ENCODE results near the gene MYO1D. TPM values are rescaled to one million over a fixed set of nuclear protein-coding genes. Genes with fewer than 3 reads are reported as not detected.
"Not testable (repeated sequence)": the region's sequence is repeated elsewhere in the genome, so short reads cannot be mapped to it uniquely, and the experiment has no call there.

MYO1D gene
- total and polyA plus RNA-seq, 9 donors, result 20.9 to 62.2 (median 53.8) TPM

DNA sequence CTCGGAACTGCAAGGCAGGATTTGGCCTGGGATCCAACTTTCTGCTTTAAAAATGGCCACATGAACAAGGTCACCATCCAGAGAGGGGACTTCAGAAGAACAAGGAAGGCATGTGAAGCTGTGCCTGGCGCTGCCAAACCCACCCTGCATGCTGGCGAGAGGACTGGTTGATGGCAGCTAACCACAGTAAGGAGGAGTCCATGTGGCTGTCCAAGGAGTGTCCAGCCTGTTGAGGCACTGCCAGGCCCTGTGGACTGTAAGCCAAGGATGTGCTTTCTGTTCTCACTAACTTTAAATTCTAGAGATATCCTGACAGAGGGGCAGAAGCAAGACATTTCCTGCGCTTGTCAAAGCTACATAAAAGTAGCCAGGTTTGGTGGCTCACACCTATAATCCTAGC, 349.8 kb downstream of the MYO1D start:
- TF ChIP-seq EP300 (IDR thresholded peaks at IDR 0.05) (no peak), POLR2A (IDR thresholded peaks at IDR 0.05) (no peak)
- TF ChIP-seq, protein P1, sequence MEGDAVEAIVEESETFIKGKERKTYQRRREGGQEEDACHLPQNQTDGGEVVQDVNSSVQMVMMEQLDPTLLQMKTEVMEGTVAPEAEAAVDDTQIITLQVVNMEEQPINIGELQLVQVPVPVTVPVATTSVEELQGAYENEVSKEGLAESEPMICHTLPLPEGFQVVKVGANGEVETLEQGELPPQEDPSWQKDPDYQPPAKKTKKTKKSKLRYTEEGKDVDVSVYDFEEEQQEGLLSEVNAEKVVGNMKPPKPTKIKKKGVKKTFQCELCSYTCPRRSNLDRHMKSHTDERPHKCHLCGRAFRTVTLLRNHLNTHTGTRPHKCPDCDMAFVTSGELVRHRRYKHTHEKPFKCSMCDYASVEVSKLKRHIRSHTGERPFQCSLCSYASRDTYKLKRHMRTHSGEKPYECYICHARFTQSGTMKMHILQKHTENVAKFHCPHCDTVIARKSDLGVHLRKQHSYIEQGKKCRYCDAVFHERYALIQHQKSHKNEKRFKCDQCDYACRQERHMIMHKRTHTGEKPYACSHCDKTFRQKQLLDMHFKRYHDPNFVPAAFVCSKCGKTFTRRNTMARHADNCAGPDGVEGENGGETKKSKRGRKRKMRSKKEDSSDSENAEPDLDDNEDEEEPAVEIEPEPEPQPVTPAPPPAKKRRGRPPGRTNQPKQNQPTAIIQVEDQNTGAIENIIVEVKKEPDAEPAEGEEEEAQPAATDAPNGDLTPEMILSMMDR (IDR thresholded peaks at IDR 0.05), result no peak
- H3K27ac ChIP-seq, result no peak overlapping the region

DNA sequence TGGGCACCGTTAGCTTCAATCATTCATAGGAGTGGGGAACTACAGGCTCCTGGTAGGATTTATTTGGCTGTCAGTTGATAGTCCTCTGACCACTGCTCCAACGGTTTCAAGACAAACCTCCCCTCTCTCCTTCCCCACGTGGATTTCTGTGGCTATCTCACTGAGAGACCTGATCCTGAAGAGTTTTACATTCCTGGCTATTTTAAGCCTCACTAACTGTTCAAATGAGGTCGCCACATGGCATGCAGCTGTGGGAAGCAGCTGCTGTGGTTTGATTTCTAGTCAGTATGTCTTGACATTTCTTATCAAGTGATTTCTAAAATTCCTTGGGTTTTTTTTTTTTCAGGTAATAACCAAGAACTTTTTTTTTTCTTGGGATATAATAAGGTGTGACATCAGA, 351.8 kb downstream of the MYO1D start:
- TF ChIP-seq POLR2A (IDR thresholded peaks at IDR 0.05), result no peak
- TF ChIP-seq, protein P1 (IDR thresholded peaks at IDR 0.05), result no peak
- TF ChIP-seq EP300 (IDR thresholded peaks at IDR 0.05), result no peak

More for the DNA sequence above, 349.8 kb downstream of the MYO1D start:
- no peak for DNase-seq
- Histone ChIP-seq H3K4me3 (no peak overlapping the region), H3K9me3 (no peaks in the 10 kb centered on the region), H3K27me3 (no peaks in the 10 kb centered on the region), H3K4me1 (ENCODE audit: insufficient read depth) (no peaks in the 10 kb centered on the region), H3K36me3 (no peaks in the 10 kb centered on the region)
- 94 to 96% (median 95%) methylated on average over 4 of the region's 4 CpGs for WGBS, 3 donors
- intact Hi-C loops (cut with DNase I), result no loop called here

DNA sequence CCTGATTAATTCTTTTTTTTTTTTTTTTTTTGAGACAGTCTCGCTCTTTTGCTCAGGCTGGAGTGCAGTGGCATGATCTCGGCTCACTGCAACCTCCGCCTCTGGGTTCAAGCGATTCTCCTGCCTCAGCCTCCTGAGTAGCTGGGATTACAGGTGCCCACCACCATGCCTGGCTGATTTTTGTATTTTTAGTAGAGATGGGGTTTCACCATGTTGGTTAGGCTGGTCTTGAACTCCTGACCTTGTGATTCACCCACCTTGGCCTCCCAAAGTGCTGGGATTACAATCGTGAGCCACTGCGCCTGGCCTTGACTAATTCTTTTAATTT, 352.4 kb downstream of the MYO1D start:
- H3K4me3 ChIP-seq; DNase-seq; H3K27me3 ChIP-seq; intact Hi-C loops (cut with DNase I); H3K27ac ChIP-seq; H3K9me3 ChIP-seq; H3K4me1 ChIP-seq (ENCODE audit: insufficient read depth); H3K36me3 ChIP-seq: not testable (repeated sequence)
- WGBS, 3 donors, result 84 to 90% (median 89%) methylated on average over 6 of the region's 6 CpGs

More for the DNA sequence above, 351.8 kb downstream of the MYO1D start:
- Histone ChIP-seq H3K9me3 (no peaks in the 10 kb centered on the region), H3K4me3 (no peak overlapping the region), H3K4me1 (ENCODE audit: insufficient read depth) (no peaks in the 10 kb centered on the region), H3K36me3 (no peaks in the 10 kb centered on the region), H3K27ac (no peak overlapping the region), H3K27me3 (no peaks in the 10 kb centered on the region)
- intact Hi-C loops (cut with DNase I), result no loop called here
- no peak for DNase-seq
- 15 to 26% (median 16%) methylated on average over 4 of the region's 4 CpGs for WGBS, 3 donors

DNA sequence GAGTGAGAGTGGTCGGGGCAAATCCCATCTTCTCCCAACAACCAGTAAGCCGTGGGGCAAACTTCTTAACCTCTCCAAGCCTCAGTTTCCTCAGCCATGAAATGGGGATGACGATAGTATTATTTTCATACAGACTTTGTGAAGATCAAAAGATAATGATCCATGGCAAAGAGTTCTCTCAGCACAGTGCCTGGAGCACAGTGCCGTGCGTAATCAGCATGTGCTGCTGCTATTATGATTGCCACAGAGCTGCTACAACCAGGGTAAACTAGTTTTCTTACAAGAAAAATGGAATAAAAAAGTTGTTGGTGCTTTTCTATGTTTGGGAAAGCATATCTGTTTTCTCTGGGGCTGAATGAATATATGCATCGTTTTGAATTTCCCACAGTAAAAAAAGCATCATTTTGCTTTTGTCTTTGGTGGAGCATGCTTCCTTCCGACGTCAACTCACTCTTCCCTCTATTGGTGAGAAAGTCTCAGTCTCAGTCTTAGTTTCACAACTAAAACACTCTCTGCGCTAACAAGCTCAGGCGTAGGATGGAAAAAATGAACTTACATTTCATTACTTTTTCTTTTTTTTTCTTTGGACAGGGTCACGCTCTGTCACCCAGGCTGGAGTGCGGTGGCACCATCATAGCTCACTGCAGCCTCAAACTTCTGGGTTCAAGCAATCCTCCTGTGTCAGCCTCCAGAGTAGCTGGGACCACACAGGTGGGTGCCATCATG, 352.9 kb downstream of the MYO1D start:
- WGBS, 3 donors, result 88 to 89% (median 88%) methylated on average over 12 of the region's 12 CpGs
- no peaks in the 10 kb centered on the region for H3K4me1 ChIP-seq (ENCODE audit: insufficient read depth)
- H3K9me3 ChIP-seq, result no peaks in the 10 kb centered on the region
- no peak overlapping the region for H3K27ac ChIP-seq
- DNase-seq, result no peak
- H3K4me3 ChIP-seq, result no peak overlapping the region
- TF ChIP-seq, protein P1 (IDR thresholded peaks at IDR 0.05), result no peak
- no peak for TF ChIP-seq EP300 (IDR thresholded peaks at IDR 0.05)
- TF ChIP-seq POLR2A (IDR thresholded peaks at IDR 0.05), result no peak
- no peaks in the 10 kb centered on the region for H3K36me3 ChIP-seq
- H3K27me3 ChIP-seq, result no peaks in the 10 kb centered on the region
- intact Hi-C loops (cut with DNase I), result no loop called here

DNA sequence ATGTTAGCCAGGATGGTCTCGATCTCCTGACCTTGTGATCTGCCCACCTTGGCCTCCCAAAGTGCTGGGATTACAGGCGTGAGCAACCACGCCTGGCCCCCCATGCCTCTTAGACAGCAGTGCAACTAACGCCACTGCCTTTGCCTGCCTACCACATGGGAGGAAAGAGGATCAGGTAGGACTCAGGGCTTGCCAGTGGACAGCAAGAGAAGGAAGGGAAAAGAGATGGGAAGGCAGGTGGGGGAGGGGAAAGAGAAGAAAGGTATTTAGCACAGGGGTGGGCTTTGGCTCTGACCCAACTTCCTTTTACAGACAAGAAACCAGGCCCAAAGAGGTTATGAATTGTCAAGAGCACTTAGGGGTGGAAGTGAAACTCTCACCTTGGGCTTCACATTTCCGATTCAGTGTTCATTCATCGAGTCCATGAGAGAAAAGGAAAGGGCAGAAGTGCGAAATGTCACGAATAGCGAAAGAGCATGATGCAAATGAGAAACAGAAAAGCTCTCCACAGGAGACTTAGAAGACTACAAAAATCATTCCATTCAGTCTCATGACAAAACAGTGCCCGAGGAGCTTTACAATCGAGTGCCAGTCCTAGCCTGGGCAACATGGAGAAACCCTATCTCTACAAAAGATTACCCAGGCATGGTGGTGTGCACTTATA, 353.8 kb downstream of the MYO1D start:
- Histone ChIP-seq H3K36me3 (no peaks in the 10 kb centered on the region), H3K4me1 (ENCODE audit: insufficient read depth) (no peaks in the 10 kb centered on the region), H3K27ac (no peak overlapping the region), H3K9me3 (no peaks in the 10 kb centered on the region), H3K27me3 (no peaks in the 10 kb centered on the region), H3K4me3 (no peak overlapping the region)
- TF ChIP-seq, protein P1 (IDR thresholded peaks at IDR 0.05), result no peak
- no peak for TF ChIP-seq POLR2A (IDR thresholded peaks at IDR 0.05)
- TF ChIP-seq EP300 (IDR thresholded peaks at IDR 0.05), result no peak
- no peak for DNase-seq
- WGBS, 3 donors, result 89 to 94% (median 93%) methylated on average over 11 of the region's 11 CpGs
- intact Hi-C loops (cut with DNase I), result no loop called here
